BJ (cell line): ENCODE data around the gene PLGRKT. TPM values are rescaled to one million over a fixed set of nuclear protein-coding genes. Genes with fewer than 3 reads are reported as not detected.
"Not testable (repeated sequence)": the region's sequence is repeated elsewhere in the genome, so short reads cannot be mapped to it uniquely, and the experiment has no call there.

Experiments used
- CTCF ChIA-PET: fragments of 350-600 bp; formaldehyde crosslinking; extraction: SDS; loops from one replicate; lab custom pipeline; 2021; ENCODE audit warnings: antibody characterized with exemption, inconsistent platforms; lab: Yijun Ruan, JAX
- POLR2A ChIA-PET: fragments of 300-600 bp; sonication (Branson Sonifier 250); formaldehyde crosslinking; extraction: SDS; loops from one replicate; lab custom pipeline; 2021; ENCODE audit warnings: antibody characterized with exemption; lab: Charles Lee
- DNase-seq: peaks from one replicate; pipeline ENCODE4 v3.0.0-alpha.2; 2011; ENCODE audit warnings: low read depth
- H3K27me3 ChIP-seq: 2 replicates; pipeline ENCODE4 v1.6.0; 2011; ENCODE audit warnings: low read length; ENCODE audit not compliant: control insufficient read depth, insufficient read depth
- H3K36me3 ChIP-seq: 2 replicates; pipeline ENCODE4 v1.5.1; 2011; ENCODE audit warnings: low read length; ENCODE audit not compliant: control insufficient read depth, insufficient read depth
- H3K4me3 ChIP-seq: 2 replicates; pipeline ENCODE4 v1.5.1; 2011; ENCODE audit warnings: low read depth, mild to moderate bottlenecking, control low read depth, low read length
- CTCF ChIP-seq: IDR thresholded peaks from 2 replicates; pipeline ENCODE4 v1.5.1; 2011; ENCODE audit warnings: low read depth, mild to moderate bottlenecking, control low read depth, inconsistent platforms, low read length, moderate library complexity; ENCODE audit not compliant: insufficient read depth
- polyA plus RNA-seq: library from polyadenylated mRNA; depleted of rRNA; stranded (reverse); fragments of >200 nt; gene quantifications from 2 replicates; pipeline ENCODE4 v1.2.3, GENCODE V29; 2011; rRNA removed
- small RNA-seq: library from RNA; depleted of rRNA; stranded (forward); fragments of <200 nt; gene quantifications from one replicate; pipeline ENCODE3, GENCODE V24; 2012; ENCODE audit warnings: low replicate concordance, low read depth; ENCODE audit not compliant: insufficient read length

The PLGRKT gene
- polyA plus RNA-seq, 1 experiment: 7.7 TPM

- Histone ChIP-seq H3K4me3 (no peak overlapping the region), H3K27me3 (0 out of 2 replicates have a peak, but pooled peaks cover 1% of the 10 kb centered on the region), H3K36me3 (no peaks in the 10 kb centered on the region)
- no peak for TF ChIP-seq CTCF
- CTCF ChIA-PET: no interaction called here
- POLR2A ChIA-PET: no interaction called here
- no peak for DNase-seq
These were observed 111.5 kb downstream of the PLGRKT start for GRCh38 chr9:5326187-5326586.

DNA sequence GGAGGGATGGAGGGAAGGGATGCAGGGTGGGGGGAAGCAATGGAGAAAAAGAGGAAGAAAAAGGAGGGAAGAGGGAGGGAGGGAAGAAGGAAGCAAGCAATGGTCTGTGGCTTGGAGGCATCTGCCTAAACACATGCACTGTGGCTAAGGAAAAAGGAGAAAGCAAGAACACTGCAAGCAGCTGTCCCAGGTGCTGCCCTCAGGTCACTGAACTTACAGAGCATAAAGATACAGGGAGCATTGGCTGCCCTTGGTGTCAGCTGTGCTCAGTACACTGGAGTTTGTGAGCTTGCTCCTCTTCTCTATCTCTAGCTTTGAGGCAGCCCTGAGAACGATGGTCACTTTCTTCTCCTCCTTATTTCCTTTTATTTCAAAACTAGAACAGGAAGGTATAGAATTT lies 116.1 kb downstream of the PLGRKT start:
- H3K36me3 ChIP-seq, H3K27me3 ChIP-seq, H3K4me3 ChIP-seq, POLR2A ChIA-PET, DNase-seq: not testable (repeated sequence)
- CTCF ChIA-PET: interaction anchor here (0.7 to 2.0 kb wide), 3 partner anchors 11 to 135 kb away, joined by 3 to 5 read pairs (median 4); no protein-coding TSS in a partner anchor

DNA sequence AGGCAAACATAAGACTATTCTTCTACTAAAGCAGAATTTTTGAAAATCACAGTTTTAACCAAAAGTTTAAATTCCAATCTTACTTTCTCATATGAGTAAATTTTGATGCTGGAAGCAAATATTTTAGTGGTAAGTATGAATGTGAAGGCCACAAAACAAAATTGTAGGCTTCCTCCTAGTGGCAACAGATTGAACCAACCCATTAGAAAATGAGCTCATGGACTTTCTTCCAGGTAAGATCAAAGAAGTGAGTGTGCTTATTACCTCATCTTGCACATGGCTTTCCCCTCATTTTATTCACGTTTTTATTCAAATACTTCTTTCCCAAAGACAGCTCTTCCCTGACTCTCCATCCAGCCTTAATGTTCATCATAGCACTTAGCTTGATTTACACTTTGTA lies 116.7 kb downstream of the PLGRKT start:
- no peak overlapping the region for H3K4me3 ChIP-seq
- no peaks in the 10 kb centered on the region for H3K36me3 ChIP-seq
- CTCF ChIA-PET: interaction anchor here (0.7 to 2.0 kb wide), 3 partner anchors 11 to 135 kb away, joined by 3 to 5 read pairs (median 4); no protein-coding TSS in a partner anchor
- no peak for DNase-seq
- POLR2A ChIA-PET: no interaction called here
- TF ChIP-seq CTCF: no peak
- 0 out of 2 replicates have a peak, but pooled peaks cover 1% of the 10 kb centered on the region for H3K27me3 ChIP-seq

DNA sequence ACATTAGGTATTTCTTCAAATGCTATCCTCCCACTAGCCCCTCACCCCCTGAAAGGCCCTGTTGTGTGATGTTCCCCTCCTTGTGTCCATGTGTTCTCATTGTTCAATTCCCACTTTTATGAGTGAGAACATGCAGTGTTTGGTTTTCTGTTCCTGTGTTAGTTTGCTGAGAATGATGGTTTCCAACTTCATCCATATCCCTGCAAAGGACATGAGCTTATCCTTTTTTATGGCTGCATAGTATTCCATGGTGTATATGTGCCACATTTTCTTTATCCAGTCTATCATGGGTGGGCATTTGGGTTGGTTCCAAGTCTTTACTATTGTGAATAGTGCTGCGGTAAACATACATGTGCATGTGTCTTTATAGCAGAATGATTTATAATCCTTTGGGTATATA lies 121.3 kb downstream of the PLGRKT start:
- CTCF ChIA-PET, DNase-seq, H3K4me3 ChIP-seq, POLR2A ChIA-PET, H3K27me3 ChIP-seq, H3K36me3 ChIP-seq: not testable (repeated sequence)

GRCh38 chr9:5315187-5315923 lies 122.4 kb downstream of the PLGRKT start:
- Histone ChIP-seq H3K4me3 (no peak overlapping the region), H3K36me3 (no peaks in the 10 kb centered on the region), H3K27me3 (no peaks in the 10 kb centered on the region)
- no peak for DNase-seq
- ChIA-PET POLR2A (no interaction called here), CTCF (interaction anchor here (0.6 to 1.2 kb wide), 3 partner anchors 9 to 552 kb away, joined by 3 read pairs; no protein-coding TSS in a partner anchor)
- no peak for TF ChIP-seq CTCF

- peaks cover 7% of the 10 kb centered on the region for H3K27me3 ChIP-seq
- no peak for TF ChIP-seq CTCF
- H3K36me3 ChIP-seq: no peaks in the 10 kb centered on the region
- no peak for DNase-seq
- no peak overlapping the region for H3K4me3 ChIP-seq
- ChIA-PET POLR2A (no interaction called here), CTCF (interaction anchor here (1.5 kb wide), 1 partner anchor 11 kb away, joined by 4 read pairs; no protein-coding TSS in a partner anchor)
These were observed 126.9 kb downstream of the PLGRKT start for GRCh38 chr9:5310851-5311250.

Small RNAs within 50 kb of the gene (small RNA-seq; reads per million reads assigned to genes)
- not detected for gene AL135786.1
- not detected for gene HMGN2P31

Other genes with a start within 250 kb of the PLGRKT start
- gene INSL4, start 206.5 kb downstream of the PLGRKT start, polyA plus RNA-seq: not detected in 2 replicates
- gene RLN2, start 133.2 kb downstream of the PLGRKT start, polyA plus RNA-seq: not detected in 2 replicates
- not detected in 2 replicates for gene RLN1, start 98.0 kb downstream of the PLGRKT start, polyA plus RNA-seq
- gene CD274, start 12.6 kb upstream of the PLGRKT start, polyA plus RNA-seq: 3.8 and 4.4 TPM in 2 replicates
- gene PDCD1LG2, start 72.6 kb upstream of the PLGRKT start, polyA plus RNA-seq: 49.8 and 61.9 TPM in 2 replicates
- 52.3 and 70.3 TPM in 2 replicates for gene RIC1, start 191.2 kb upstream of the PLGRKT start, polyA plus RNA-seq